ENCODE measurements around the gene KIF23.
"Not testable (repeated sequence)": the region's sequence is repeated elsewhere in the genome, so short reads cannot be mapped to it uniquely, and the experiment has no call there.

KIF23 gene

DNA sequence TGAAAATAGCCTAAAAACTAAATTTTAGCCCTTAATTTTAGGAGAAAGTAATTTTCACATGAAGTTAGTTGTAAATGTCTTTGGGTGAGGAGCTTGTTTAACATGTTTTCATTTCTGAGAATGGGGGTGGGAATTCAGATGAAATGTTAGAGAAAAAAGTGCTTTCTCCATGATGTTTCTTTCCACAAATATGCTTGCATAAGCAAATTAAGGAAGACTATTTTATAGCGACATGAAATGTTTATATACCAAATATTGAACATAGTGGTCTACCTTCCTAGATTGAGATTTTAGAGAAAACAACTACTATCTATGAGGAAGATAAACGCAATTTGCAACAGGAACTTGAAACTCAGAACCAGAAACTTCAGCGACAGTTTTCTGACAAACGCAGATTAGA lies 25.5 kb downstream of the KIF23 start:
- no peak for DNase-seq

DNA sequence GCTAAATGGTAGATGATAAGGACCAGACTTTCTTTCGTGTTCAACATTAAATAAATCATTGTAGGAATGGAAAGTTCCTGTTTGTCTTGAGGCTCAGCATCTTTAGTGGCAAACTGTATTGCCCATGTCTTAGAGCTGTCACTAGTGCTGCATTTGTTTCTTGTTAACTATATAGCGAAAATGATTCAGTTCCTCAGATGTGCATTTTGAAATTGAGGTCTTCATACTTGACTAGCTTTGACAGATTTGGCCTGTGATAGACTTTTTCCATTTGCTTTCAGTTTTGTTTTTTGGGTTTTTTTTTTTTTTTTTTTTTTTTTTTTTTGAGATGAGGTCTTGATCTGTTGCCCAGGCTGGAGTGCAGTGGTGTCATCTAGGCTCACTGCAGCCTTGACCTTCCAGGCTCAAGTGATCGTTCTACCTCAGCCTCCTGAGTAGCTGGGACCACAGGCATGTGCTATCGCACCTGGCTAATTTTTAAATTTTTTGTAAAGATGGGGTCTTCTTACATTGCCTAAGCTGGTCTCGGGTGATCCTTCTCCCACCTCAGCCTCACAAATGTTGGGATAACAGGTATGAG lies 29.0 kb downstream of the KIF23 start:
- DNase-seq: no peak

DNA sequence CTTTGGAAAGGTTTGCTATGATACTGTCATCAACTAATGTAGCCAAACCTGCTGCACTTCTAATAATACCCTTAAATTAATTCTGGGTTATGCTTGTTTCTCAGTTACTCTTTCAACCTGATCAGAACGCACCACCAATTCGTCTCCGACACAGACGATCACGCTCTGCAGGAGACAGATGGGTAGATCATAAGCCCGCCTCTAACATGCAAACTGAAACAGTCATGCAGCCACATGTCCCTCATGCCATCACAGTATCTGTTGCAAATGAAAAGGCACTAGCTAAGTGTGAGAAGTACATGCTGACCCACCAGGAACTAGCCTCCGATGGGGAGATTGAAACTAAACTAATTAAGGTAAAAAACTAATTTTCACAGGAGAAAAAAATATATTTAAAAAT lies 30.5 kb downstream of the KIF23 start:
- no peak for DNase-seq

DNA sequence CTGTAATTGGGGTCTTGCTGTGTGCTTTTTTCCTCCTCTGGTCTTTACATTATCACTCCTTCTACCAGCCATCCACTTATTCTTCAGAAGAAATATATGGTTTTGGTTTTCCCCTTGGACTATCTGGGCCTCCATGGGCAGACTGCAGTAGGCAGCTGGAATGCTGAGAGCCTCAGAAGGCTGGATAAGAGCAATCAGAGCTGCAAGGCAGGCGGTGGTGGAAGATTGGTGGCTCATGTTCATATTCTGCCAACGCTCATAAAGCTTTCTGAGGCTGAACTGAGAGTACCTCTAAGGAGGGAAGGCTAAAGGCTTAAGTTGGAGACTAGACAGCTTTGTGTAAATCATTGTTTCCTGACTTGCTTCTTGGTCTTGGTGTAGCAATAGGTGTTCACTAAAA lies 32.8 kb downstream of the KIF23 start:
- DNase-seq: no peak

DNA sequence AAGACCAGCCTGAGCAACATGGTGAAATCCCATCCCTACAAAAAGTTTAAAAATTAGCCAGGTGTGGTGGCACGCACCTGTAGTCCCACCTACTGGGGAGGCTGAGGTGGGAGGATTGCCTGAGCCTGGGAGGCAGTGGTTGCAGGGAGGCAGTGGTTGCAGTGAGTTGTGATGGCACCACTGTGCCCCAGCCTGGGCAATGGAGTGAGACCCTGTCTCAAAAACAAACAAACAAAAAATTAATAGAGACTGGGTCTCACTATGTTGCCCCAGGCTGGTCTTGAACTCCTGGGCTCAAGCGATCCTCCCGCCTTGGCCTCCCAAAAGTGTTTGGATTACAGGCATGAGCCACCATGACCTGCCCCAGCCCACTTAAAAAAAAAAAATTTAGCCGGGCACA lies 36.1 kb downstream of the KIF23 start:
- not testable (repeated sequence) for DNase-seq

DNA sequence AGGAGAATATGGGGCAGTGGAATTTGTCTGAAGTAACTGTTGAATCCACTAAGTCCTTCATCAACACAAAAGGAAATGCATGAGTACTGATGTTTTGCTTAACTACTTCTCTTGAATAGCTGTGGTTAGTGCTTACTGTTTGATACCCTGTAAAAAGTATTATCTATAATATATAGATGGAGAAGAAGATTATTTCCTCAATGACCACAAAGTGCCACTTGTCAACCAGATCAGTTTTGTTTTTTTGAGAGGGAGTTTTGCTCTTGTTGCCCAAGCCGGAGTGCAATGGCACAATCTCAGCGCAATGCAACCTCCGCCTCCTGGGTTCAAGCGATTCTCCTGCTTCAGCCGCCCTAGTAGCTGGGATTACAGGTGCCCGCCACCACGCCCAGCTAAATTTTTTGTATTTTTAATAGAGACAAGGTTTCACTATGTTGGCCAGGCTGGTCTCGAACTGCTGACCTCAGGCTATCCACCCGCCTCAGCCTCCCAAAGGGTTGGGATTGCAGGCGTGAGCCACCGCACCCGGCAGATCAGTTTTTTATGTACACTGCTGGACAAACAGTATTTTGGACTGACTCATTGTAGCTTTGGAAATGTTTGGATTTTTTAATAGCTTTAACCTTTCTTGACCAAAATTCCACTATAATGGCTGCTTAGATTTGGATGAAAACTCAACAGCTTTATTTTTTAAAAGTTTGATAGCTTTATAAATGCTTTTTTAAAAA lies 37.0 kb downstream of the KIF23 start:
- no peak for DNase-seq

DNA sequence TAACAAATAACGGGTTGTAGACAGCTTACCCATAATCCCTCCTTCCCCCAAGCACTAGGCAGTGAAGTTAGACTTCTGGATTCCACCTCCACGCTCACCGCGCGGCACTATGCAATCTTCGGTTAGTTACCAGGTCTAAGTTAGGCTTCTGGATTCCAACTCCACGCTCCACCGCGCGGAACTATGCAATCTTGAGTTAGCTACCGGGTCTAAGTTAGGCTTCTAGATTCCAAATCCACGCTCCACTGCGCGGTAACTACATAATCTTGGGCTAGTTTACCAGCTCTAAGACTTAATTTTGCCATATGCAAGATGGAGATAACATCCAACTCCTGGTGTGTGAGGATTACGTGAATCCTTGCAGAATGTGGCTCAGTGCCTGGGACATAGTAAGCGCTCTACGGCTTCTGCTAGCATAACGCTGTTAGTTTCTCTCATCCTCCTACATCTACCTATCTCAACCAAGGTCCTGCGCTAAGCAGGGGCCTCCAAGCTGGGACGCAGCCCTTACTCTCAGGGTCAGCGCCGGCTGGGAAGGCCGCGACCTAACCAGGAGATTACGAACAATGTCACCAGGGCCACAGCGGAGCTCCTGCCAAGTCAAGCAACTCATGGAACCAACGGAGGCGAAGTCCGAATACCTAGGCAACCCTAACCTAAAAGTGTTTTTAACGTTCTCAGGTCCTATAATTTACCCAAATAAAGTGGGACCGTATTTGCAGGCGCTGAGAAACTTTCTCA lies 38.0 kb downstream of the KIF23 start:
- no peak for DNase-seq

DNA sequence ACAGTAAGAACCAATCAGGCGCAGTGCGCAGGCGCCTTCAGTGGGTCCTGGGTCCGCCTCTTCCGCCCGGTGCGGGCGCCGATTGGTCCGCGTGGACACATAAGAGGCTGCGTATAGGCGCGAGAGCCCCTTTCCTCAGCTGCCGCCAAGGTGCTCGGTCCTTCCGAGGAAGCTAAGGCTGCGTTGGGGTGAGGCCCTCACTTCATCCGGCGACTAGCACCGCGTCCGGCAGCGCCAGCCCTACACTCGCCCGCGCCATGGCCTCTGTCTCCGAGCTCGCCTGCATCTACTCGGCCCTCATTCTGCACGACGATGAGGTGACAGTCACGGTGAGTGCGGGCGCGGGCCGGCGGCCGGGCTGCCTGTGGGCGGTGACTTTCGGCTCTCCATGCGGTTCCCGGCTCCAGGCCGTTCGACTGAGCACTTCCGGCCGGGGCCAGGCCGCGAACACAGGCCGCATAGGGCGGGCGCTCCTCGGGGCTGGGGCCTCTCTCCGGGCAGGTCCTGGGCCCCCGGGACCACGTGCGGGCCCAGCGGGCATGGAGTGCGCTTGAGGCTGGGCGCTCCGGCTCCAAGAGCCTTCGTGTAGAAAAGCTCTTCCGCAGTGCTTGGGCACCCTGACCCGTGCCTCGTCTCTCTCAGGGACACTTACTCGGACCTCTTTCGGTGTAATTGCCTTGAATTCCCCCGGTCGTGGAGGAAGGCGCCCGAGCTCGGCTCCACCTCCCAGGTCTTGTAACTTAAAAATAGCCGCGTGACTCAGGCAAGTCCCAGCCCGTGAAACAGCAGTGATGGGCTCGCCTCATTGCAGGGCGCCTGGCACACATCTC lies 38.8 kb downstream of the KIF23 start, which contains the start of gene RPLP1:
TSS of gene RPLP1 (plus strand) at position 127 of the 830 bp plus-strand sequence. CDS start at position 258, 131 bp downstream.
- peak; percentile 76 for DNase-seq

DNA sequence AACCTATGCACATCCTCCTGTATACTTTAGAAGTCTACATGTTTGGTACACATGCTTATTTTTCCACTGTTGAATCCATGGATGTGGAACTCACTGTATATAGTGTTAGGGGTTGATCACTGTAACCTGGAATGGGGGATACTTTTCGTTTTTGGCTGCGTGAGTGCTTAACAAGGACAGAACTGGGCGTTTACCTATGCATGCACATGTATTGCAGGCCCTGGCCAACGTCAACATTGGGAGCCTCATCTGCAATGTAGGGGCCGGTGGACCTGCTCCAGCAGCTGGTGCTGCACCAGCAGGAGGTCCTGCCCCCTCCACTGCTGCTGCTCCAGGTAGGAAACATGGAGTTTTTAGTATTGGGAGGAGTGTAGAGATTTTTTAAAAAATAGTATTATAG lies 40.8 kb downstream of the KIF23 start:
- DNase-seq: no peak

DNA sequence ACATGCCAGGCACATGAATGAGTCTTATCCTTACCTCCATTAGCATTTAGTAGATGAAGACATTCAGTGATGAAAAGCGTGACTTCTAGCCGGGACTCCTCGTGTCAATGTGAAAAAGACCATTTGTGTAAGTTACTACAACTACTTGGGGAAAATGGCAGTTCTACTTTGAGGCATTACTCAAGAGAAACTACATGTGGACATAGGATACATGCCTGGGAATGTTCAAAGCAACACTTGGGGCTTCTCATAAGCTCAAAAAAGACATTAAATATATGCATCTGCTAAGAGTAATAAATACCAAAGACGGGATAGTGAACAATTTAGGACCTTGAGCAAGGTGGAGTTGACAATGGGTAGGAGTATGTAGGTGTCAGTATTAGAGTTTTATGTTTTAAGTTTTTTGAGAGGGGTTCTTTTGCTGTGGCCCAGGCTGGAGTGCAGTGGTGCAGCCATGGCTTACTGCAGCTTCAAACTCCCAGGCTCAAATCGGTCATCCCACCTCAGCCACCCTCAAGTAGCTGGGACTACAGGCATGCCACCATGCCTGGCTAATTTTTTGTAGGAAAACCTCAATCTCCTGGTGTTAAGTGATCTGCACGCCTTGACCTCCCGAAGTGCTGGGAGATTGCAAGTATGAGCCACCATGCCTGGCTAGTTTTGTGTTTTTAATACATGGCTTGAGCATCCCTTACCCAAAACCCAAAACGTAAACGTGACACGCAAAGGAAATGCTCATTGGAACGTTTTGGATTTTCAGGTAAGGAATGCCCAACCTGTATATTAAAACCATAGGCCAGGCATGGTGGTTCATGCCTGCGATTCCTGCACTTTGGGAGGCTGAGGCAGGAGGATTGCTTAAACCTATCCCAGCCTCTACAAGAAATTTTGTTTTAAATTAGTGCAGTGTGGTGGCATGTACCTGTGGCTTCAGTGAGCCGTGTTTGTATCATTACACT lies 42.3 kb downstream of the KIF23 start:
- DNase-seq: no peak

DNA sequence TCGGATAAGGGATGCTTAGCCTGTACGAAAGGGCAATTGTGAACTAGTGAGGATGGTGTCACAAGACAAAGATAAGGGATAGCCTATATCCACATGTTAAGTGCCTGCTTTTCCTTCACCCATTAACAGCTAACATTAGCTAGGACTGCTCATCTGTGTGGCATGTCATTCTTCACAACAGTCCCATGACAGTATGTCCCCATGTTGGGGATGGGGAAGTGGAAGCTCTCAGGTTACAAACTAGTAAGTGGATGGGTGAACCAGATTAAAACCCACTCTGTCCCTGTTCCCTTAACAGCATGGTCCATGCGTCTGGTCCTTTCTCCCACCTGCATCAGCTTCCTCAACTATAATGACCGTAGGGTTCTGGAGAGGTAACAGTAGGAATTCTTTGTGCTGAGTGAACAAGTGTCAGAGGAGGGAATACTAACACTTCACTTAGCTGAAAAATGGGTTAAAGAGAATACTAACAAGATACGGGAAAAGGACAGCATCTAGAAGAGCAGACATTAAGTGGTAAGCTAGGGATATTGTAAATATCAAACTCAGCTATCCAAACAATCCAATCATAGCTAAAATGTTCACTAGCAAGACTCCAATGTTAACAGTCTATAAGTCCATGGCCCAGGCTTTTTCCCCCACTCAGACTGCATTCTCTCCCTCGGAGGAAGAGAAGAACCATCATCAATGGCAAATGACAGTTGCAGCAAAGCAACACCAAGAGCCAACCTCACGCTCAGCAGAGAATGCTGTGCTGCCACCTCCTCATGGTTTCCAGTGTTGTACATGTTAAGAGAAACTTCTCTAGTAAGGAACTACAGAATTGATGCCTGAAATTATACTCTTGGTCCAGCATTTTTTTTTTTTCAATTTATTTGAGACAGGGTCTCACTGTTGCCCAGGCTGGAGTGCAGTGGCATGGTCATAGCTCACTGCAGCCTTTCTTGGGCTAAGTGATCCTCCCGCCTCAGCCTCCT lies 43.4 kb downstream of the KIF23 start:
- DNase-seq: no peak

DNA sequence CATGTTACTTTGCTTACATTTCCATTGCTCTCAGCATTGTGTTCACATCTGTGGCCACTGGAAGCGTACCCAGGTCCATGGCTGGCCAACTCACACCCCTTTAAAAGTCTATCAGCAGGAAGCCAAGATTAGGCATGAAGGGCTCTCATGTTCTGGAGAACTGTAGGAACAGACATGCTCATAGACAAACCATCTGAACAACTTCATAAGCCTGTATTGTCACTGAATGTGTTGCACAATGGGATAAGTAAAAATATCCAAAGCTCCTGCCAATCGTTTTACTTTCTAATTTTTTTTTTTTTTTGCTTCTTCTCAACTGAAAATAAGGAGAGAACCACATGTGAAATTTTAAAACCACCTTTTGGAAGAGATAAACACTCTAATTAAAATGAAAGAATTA lies 44.9 kb downstream of the KIF23 start:
- no peak for DNase-seq

DNA sequence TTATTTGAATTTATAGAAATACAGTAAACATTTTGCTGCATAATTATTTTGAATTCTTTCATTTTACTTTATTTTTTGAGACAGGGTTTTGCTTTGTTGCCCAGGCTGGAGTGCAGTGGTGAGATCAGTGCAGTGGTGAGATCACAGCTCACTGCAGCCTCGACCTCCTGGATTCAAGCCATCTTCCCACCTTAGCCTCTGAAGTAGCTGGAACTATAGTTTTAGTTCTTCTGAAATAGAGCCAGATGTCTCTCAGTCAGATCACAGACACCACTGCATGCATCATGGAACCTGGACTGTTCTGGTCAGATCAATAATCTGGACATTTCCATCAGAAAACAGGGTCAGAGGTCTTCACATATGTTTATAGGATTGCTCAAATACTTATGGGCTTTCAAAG lies 46.3 kb downstream of the KIF23 start:
- DNase-seq: no peak

DNA sequence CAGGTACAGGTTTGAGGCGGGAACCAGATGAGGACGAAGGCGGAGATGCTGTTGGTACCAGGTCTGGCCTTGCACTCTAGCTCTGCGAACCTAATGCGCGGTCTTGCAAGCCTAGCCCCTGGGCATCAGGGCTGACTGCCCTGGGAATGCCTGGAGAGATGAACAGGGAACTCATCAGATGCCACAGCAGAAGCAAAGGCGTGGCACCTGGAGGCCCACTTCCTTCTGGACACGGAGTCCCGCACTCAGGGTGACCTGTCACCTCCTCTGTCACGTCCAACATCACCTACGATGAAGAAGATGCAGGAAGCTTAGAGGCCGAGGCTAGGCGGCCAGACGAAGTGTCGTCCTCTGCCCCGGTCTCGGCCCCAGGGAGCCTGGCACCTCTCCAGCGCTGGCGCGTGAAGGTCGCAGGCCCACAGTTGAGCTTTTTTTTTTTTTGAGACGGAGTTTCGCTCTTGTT lies 47.9 kb downstream of the KIF23 start:
- DNase-seq: no peak

DNA sequence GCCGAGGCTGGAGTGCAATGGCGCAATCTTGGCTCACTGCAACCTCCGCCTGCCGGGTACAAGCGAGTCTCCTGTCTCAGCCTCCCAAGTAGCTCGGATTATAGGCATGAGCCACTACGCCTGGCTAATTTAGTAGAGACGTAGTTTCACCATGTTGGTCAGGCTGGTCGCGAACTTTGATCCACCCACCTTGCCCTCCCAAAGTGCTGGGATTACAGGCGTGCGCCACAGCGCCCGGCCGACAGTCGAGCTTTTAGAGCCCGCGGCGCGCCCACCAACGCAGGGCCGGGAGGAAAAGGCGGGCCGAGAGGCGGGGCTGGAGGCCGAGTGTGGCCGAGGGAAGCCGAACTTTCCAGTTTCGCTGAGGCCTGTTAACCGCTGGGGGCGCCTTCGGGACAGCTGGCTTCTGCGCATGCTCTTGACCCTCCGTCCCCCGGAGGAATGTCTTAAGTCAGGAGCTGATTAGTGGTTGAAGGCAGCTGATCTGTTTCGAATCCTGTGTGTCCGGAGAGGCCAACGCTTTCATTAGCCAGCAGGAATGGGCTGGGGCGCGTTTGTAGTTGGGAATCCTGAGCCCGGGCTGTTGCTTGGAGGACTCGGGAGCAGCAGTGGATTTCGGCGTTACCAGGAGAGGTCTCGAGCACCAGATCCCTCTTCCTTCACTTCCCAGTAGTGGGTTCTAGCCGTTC lies 48.5 kb downstream of the KIF23 start:
- peak; percentile 80 for DNase-seq

DNA sequence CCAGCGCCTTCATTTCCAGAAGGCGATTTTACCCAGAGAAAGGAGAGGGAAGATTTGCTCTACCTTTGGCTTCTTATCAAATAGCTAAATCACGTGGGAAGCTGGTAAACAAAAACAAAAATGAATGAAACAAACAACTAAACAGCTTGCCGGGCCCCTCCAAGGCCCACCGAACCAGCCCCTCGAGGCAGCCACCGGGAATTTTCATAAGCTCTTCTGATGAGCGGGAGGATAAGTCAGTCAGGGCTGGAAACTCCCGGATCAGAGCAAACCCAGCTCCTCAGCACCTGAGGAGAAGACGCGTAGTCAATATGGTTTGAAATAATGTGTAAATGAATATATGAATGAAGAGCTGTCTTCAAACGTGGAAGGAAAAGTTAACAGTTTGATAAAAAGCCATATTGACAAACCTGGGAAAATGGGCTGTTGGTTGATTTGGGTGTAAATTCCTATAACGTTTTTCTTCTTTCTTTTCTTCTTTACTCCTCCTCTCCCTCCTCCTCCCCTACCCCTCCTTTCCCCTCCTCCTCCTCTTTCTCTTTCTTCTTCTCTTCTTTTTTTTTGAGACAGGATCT lies 49.1 kb downstream of the KIF23 start:
- DNase-seq: no peak

DNA sequence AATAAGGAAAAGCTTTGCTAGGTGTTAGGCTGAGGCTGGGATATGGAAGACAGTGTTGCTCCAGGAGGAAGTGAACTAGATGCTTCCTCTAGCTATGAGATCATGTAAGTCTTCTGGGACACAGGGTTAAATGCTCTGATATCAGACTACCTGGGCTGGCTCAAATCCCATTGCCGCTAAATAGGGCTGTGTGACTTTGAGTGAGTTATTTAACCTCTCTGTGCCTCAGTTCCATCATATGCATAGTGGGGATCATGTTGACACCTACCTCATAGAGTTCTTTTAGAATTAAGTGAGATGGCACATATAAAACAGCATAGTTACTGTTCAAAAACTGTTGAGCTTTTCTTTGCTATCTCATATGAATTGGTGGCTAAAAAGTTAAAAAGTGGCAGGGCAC lies 51.1 kb downstream of the KIF23 start:
- DNase-seq: no peak

DNA sequence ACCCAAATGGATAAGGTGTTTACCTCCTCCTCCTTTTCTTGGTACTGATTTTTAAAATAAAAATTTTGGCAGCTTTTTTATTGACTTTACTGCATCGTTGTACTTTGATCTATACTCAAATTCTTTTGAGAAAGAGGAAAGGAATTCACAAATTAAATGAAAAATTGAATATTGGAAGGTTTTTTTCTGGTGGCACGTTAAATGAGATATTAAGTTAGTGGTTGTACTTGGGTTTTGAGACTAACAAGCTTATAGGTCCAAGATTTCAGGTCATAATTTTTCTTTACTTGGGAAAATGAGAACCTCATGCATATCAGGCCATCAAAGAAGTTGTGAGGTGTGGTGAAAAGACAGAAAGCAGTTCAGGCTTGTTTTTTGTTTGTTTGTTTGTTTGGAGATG lies 52.6 kb downstream of the KIF23 start:
- DNase-seq: no peak

DNA sequence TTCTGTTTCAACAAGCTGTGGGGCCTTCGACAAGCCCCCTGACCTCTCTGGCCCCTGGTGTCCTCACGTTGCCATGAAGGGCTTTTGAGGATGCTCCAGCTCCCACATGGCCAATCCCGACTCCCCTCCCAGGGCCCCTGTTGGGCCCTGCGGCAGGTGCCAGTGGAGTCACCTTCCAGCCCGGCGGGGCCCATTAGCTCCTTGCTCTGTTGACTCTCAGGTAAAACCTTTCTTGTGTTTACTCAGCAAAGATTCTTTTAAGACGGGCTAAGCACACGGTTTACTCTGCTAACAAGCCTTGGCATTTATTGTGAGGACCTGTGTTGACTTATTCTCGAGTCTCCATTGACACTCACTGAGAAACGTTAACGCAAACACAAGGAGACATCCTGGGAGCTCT lies 53.5 kb downstream of the KIF23 start:
- no peak for DNase-seq

Data from NCI-H510A (cell line).